Measurements from ENCODE around the gene SPINK1. TPM values are rescaled to one million over a fixed set of nuclear protein-coding genes. Genes with fewer than 3 reads are reported as not detected.

Gene SPINK1
- total and polyA plus RNA-seq, 4 donors: 4.0 to 20.2 (median 15.0) TPM

DNA sequence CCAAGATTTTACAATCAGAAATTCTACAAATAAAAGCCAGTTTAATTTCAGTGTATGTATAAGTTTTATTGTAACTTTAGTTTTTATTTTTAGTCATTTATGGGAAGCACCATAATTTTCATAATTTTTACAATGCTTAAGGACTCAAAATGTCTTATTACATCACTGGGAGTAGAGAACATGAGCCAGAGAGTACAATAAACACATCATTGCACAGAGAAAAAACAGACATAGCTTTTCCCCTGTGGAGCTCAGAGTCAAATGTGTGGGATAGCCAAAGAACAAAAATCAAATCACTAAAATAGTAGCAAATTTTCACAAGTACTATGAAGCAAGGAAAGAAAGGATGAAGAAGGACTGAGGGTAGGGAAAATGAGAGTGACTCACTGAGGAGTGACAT is 43.4 kb downstream of the SPINK1 start:
- ATAC-seq (ENCODE audit: insufficient read depth, low FRiP score): no peak
- DNase-seq: no peak
- no peaks in the 10 kb centered on the region for H3K36me3 ChIP-seq (ENCODE audit: control insufficient read depth in 4 of 4, insufficient read depth in 4 of 4, low read length in 4 of 4)
- no peak overlapping the region for H3K4me3 ChIP-seq
- H3K9me3 ChIP-seq (ENCODE audit: control insufficient read depth in 4 of 4, insufficient read depth in 3 of 4, low read length in 3 of 4): peaks cover 0 to 2% (median 0%) of the 10 kb centered on the region in 4 donors
- TF ChIP-seq, protein P1, sequence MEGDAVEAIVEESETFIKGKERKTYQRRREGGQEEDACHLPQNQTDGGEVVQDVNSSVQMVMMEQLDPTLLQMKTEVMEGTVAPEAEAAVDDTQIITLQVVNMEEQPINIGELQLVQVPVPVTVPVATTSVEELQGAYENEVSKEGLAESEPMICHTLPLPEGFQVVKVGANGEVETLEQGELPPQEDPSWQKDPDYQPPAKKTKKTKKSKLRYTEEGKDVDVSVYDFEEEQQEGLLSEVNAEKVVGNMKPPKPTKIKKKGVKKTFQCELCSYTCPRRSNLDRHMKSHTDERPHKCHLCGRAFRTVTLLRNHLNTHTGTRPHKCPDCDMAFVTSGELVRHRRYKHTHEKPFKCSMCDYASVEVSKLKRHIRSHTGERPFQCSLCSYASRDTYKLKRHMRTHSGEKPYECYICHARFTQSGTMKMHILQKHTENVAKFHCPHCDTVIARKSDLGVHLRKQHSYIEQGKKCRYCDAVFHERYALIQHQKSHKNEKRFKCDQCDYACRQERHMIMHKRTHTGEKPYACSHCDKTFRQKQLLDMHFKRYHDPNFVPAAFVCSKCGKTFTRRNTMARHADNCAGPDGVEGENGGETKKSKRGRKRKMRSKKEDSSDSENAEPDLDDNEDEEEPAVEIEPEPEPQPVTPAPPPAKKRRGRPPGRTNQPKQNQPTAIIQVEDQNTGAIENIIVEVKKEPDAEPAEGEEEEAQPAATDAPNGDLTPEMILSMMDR (IDR thresholded peaks at IDR 0.05; ENCODE audit: control extremely low read depth, extremely low read depth): no peak
- peaks cover 0 to 37% (median 0%) of the 10 kb centered on the region in 5 donors for H3K4me1 ChIP-seq (ENCODE audit: control insufficient read depth in 5 of 5, insufficient read depth in 5 of 5, low read length in 5 of 5)
- no peak overlapping the region for H3K9ac ChIP-seq (ENCODE audit: insufficient read depth in 1 of 2, low read length in 2 of 2)
- H3K27me3 ChIP-seq (ENCODE audit: control insufficient read depth in 3 of 3, insufficient read depth in 3 of 3, low read length in 2 of 3): peaks cover 0 to 2% (median 0%) of the 10 kb centered on the region in 3 donors
- H3K27ac ChIP-seq (ENCODE audit: low read depth in 1 of 2, low read length in 1 of 2): no peak overlapping the region

DNA sequence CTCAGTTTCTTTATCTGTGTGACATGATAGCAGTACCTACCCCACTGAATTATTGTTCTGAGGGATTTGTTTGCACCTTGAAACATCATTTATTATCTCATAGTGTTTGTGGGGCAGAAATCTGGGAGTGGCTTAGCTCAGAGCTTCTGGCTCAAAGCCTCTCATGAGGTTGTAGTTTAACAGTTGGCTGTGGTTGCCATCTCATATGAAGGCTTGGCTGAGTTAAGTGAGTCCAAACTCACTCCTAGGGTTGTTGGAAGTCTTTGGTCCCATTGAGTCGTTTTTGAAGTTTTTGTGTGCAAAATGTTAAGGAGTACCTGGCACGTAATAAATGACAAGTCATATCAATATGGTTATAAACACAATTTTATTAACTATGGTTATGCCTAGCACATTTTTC is 45.3 kb downstream of the SPINK1 start:
- Histone ChIP-seq H3K27me3 (ENCODE audit: control insufficient read depth in 3 of 3, insufficient read depth in 3 of 3, low read length in 2 of 3) (peaks cover 0 to 4% (median 2%) of the 10 kb centered on the region in 3 donors), H3K9ac (ENCODE audit: insufficient read depth in 1 of 2, low read length in 2 of 2) (no peak overlapping the region), H3K36me3 (ENCODE audit: control insufficient read depth in 4 of 4, insufficient read depth in 4 of 4, low read length in 4 of 4) (no peaks in the 10 kb centered on the region), H3K27ac (ENCODE audit: low read depth in 1 of 2, low read length in 1 of 2) (no peak overlapping the region), H3K9me3 (ENCODE audit: control insufficient read depth in 4 of 4, insufficient read depth in 3 of 4, low read length in 3 of 4) (peaks cover 0 to under 1% (median 0%) of the 10 kb centered on the region in 4 donors), H3K4me3 (no peak overlapping the region), H3K4me1 (ENCODE audit: control insufficient read depth in 5 of 5, insufficient read depth in 5 of 5, low read length in 5 of 5) (peaks cover 0 to 48% (median 3%) of the 10 kb centered on the region in 5 donors)
- DNase-seq (peak in 2 of 3 donors; percentile 50 to 63), ATAC-seq (ENCODE audit: insufficient read depth, low FRiP score) (no peak)
- TF ChIP-seq, protein P1 (IDR thresholded peaks at IDR 0.05; ENCODE audit: control extremely low read depth, extremely low read depth): no peak
- WGBS, 2 donors: 76 to 84% methylated on average over 2 of the region's 2 CpGs

DNA sequence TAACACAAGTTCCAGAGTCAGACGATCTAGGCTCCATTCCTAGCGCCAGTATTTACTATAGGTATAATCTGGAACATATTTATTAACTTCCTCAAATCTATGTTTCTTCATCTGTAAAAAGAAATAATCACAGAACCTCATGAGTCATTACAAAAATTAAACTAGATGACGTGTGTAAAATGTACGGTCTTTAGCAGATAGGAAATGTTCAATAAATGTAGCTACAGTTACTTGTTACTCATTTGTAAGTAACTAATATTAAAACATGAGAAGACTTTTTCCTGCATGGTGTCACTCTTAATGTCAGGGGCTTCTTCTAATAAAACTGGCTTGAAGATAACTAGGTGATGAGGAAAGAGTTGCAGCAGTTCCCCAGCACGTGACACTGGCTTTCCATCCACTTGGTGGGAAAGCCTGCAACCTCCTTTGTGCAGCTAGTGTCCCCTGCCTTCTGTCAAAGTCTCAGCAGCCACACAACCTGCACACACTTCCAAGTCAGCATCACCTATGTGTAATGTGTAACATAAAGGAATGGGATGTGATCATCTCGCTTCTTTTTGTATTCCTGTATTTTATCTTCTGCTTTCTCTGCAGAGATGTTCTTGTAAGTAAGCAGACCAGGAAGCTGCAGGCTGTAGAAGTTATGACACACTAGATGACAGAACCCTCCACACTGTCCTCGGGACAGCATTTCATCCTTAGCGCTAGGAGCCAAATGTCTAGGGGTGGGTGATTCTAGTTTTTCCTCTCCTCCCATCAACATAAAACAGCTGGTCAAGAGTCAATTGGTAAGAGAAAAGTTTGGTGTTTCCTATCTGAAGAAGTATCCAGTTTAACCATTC is 47.1 kb downstream of the SPINK1 start:
- peaks cover 0 to 53% (median 3%) of the 10 kb centered on the region in 5 donors for H3K4me1 ChIP-seq (ENCODE audit: control insufficient read depth in 5 of 5, insufficient read depth in 5 of 5, low read length in 5 of 5)
- H3K27ac ChIP-seq (ENCODE audit: low read depth in 1 of 2, low read length in 1 of 2): no peak overlapping the region
- no peak for ATAC-seq (ENCODE audit: insufficient read depth, low FRiP score)
- TF ChIP-seq, protein P1 (IDR thresholded peaks at IDR 0.05; ENCODE audit: control extremely low read depth, extremely low read depth): no peak
- DNase-seq: peak; percentile 68 to 91 (median 83)
- 54 to 59% methylated on average over 8 of the region's 8 CpGs for WGBS, 2 donors
- peaks cover 0 to 6% (median 2%) of the 10 kb centered on the region in 3 donors for H3K27me3 ChIP-seq (ENCODE audit: control insufficient read depth in 3 of 3, insufficient read depth in 3 of 3, low read length in 2 of 3)
- H3K4me3 ChIP-seq: no peak overlapping the region
- H3K9me3 ChIP-seq (ENCODE audit: control insufficient read depth in 4 of 4, insufficient read depth in 3 of 4, low read length in 3 of 4): no peaks in the 10 kb centered on the region
- H3K9ac ChIP-seq (ENCODE audit: insufficient read depth in 1 of 2, low read length in 2 of 2): no peak overlapping the region
- no peaks in the 10 kb centered on the region for H3K36me3 ChIP-seq (ENCODE audit: control insufficient read depth in 4 of 4, insufficient read depth in 4 of 4, low read length in 4 of 4)
